H9 (cell line): ENCODE results near the gene TRIM61. TPM values are rescaled to one million over a fixed set of nuclear protein-coding genes. Genes with fewer than 3 reads are reported as not detected.

Experiments used
- DNase-seq: peaks from one replicate; pipeline ENCODE4 v3.0.0-alpha.2; 2017
- H2AFZ ChIP-seq: one replicate; pipeline ENCODE4 v1.6.1; 2013; ENCODE audit warnings: mild to moderate bottlenecking, low read length, control low read depth, moderate library complexity
- H2AK5ac ChIP-seq: 2 replicates; pipeline ENCODE4 v1.6.1; 2013; ENCODE audit warnings: low read length, control low read depth, mixed read lengths; ENCODE audit not compliant: insufficient read length
- H2BK120ac ChIP-seq: one replicate; pipeline ENCODE4 v1.6.1; 2013; ENCODE audit warnings: low read depth, mild to moderate bottlenecking, low read length, control low read depth, inconsistent platforms; ENCODE audit not compliant: poor library complexity, severe bottlenecking
- H2BK12ac ChIP-seq: 2 replicates; pipeline ENCODE4 v1.6.1; 2013; ENCODE audit warnings: low read length, control low read depth, mixed read lengths, low read depth; ENCODE audit not compliant: insufficient read length
- H2BK15ac ChIP-seq: 2 replicates; pipeline ENCODE4 v1.6.1; 2013; ENCODE audit warnings: low read depth, low read length, control low read depth
- H2BK20ac ChIP-seq: one replicate; pipeline ENCODE4 v1.6.1; 2013; ENCODE audit warnings: low read depth, mild to moderate bottlenecking, low read length, control low read depth, inconsistent platforms; ENCODE audit not compliant: poor library complexity, severe bottlenecking
- H2BK5ac ChIP-seq: 2 replicates; pipeline ENCODE4 v1.6.1; 2013; ENCODE audit warnings: low read length, control low read depth, mixed read lengths; ENCODE audit not compliant: insufficient read length
- H3K14ac ChIP-seq: 2 replicates; pipeline ENCODE4 v1.6.1; 2013; ENCODE audit warnings: low read length, control low read depth; ENCODE audit not compliant: insufficient read depth
- H3K18ac ChIP-seq: 2 replicates; pipeline ENCODE4 v1.6.1; 2013; ENCODE audit warnings: low read depth, mild to moderate bottlenecking, mixed read lengths, low read length, control low read depth; ENCODE audit not compliant: insufficient read length
- H3K23ac ChIP-seq: 2 replicates; pipeline ENCODE4 v1.6.1; 2013; ENCODE audit warnings: low read length, control low read depth, mixed read lengths, low read depth; ENCODE audit not compliant: insufficient read length
- H3K23me2 ChIP-seq: 2 replicates; pipeline ENCODE4 v1.6.1; 2013; ENCODE audit warnings: low read depth, mild to moderate bottlenecking, mixed read lengths, low read length, control low read depth; ENCODE audit not compliant: insufficient read length, poor library complexity, severe bottlenecking
- H3K27ac ChIP-seq: 2 replicates; pipeline ENCODE4 v1.5.1; 2013; ENCODE audit warnings: low read length, control low read depth, mixed read lengths, low read depth; ENCODE audit not compliant: insufficient read length
- H3K27me3 ChIP-seq: 2 replicates; pipeline ENCODE4 v1.6.1; 2013; ENCODE audit warnings: low read length, control low read depth, inconsistent platforms; ENCODE audit not compliant: insufficient read depth
- H3K4ac ChIP-seq: 2 replicates; pipeline ENCODE4 v1.6.1; 2013; ENCODE audit warnings: low read depth, mild to moderate bottlenecking, control low read depth, inconsistent platforms, low read length, moderate library complexity
- H3K4me1 ChIP-seq: 2 replicates; pipeline ENCODE4 v1.6.1; 2013; ENCODE audit warnings: low read length, control low read depth, inconsistent platforms; ENCODE audit not compliant: insufficient read depth
- H3K4me2 ChIP-seq: 2 replicates; pipeline ENCODE4 v1.6.1; 2013; ENCODE audit warnings: low read length, control low read depth, mixed read lengths; ENCODE audit not compliant: insufficient read length, insufficient read depth
- H3K56ac ChIP-seq: 2 replicates; pipeline ENCODE4 v1.6.1; 2013; ENCODE audit warnings: low read depth, mild to moderate bottlenecking, mixed read lengths, low read length, control low read depth; ENCODE audit not compliant: insufficient read length
- H3K79me1 ChIP-seq: 2 replicates; pipeline ENCODE4 v1.6.1; 2013; ENCODE audit warnings: low read depth, mild to moderate bottlenecking, moderate library complexity, low read length, control low read depth, inconsistent platforms; ENCODE audit not compliant: insufficient read depth, poor library complexity, severe bottlenecking
- H3K79me2 ChIP-seq: 2 replicates; pipeline ENCODE4 v1.6.1; 2013; ENCODE audit warnings: low read length, control low read depth, inconsistent platforms; ENCODE audit not compliant: insufficient read depth
- H3K9ac ChIP-seq: 2 replicates; pipeline ENCODE4 v1.6.1; 2013; ENCODE audit warnings: low read length, control low read depth, mixed read lengths; ENCODE audit not compliant: insufficient read length; ENCODE audit errors: extremely low read depth
- H3K9me3 ChIP-seq: one replicate; pipeline ENCODE4 v1.6.1; 2013; ENCODE audit warnings: low read depth, low read length, inconsistent platforms; ENCODE audit not compliant: control insufficient read depth
- H3T11ph ChIP-seq: one replicate; pipeline ENCODE4 v1.6.1; 2013; ENCODE audit warnings: mild to moderate bottlenecking, low read length, control low read depth, inconsistent platforms
- H4K20me1 ChIP-seq: one replicate; pipeline ENCODE4 v1.6.1; 2013; ENCODE audit not compliant: control insufficient read depth, insufficient read length, insufficient read depth
- H4K5ac ChIP-seq: 2 replicates; pipeline ENCODE4 v1.6.1; 2013; ENCODE audit warnings: low read depth, mild to moderate bottlenecking, mixed read lengths, low read length, control low read depth; ENCODE audit not compliant: insufficient read length
- H4K8ac ChIP-seq: replicated peaks from 2 replicates; pipeline ENCODE4 v1.6.1; 2013; ENCODE audit warnings: low read length, control low read depth, mixed read lengths, low read depth; ENCODE audit not compliant: insufficient read length
- H4K91ac ChIP-seq: 2 replicates; pipeline ENCODE4 v1.6.1; 2013; ENCODE audit warnings: low read depth, mild to moderate bottlenecking, moderate library complexity, mixed read lengths, low read length, control low read depth; ENCODE audit not compliant: insufficient read length
- H3K27ac Mint-ChIP-seq, 3 experiments: 2 replicates in 2 of 3; 3 replicates in 1 of 3; pipeline ENCODE4 v1.8.0; 2020 to 2021; ENCODE audit warnings: mixed read lengths in 3 of 3, mild to moderate bottlenecking in 1 of 3, moderate library complexity in 1 of 3
- H3K27me3 Mint-ChIP-seq: 2 replicates; pipeline ENCODE4 v1.8.0; 2021; ENCODE audit warnings: low read depth, mild to moderate bottlenecking, moderate library complexity, mixed read lengths
- H3K36me3 Mint-ChIP-seq, 3 experiments: 2 replicates in 2 of 3; 3 replicates in 1 of 3; pipeline ENCODE4 v1.8.0; 2020 to 2021; ENCODE audit warnings: low read depth in 3 of 3, mixed read lengths in 3 of 3; ENCODE audit not compliant: insufficient read depth in 1 of 3
- H3K4me1 Mint-ChIP-seq, 2 experiments: 2 replicates each; pipeline ENCODE4 v1.8.0; 2020; ENCODE audit warnings: mixed read lengths in 2 of 2
- H3K4me3 Mint-ChIP-seq, 2 experiments: 2 replicates in 1 of 2; 3 replicates in 1 of 2; pipeline ENCODE4 v1.8.0; 2020 to 2021; ENCODE audit warnings: mild to moderate bottlenecking in 2 of 2, mixed read lengths in 2 of 2, moderate library complexity in 1 of 2
- H3K9me3 Mint-ChIP-seq, 2 experiments: 2 replicates in 1 of 2; 3 replicates in 1 of 2; pipeline ENCODE4 v1.8.0; 2020; ENCODE audit warnings: mild to moderate bottlenecking in 2 of 2, mixed read lengths in 2 of 2, moderate library complexity in 1 of 2
- WGBS: extraction: QIAGEN DNeasy Blood & Tissue Kit; methylation state at CpG from one replicate; pipeline ENCODE4 v1.1.7; 2013; ENCODE audit warnings: missing lambda C conversion rate, low lambda C conversion rate, mixed read lengths; ENCODE audit not compliant: insufficient read length; ENCODE audit errors: extremely low coverage; 5-methylcytosine and 5-hydroxymethylcytosine counted together
- total RNA-seq: library from RNA; stranded (reverse); gene quantifications from 2 replicates; pipeline ENCODE4 v1.2.1, GENCODE V29; 2021
- TF ChIP-seq, protein P1 (sequence below): fragments of 200-600 bp; sonication (generic); conservative IDR thresholded peaks from 3 replicates; pipeline ENCODE4 v1.8.0; 2021; ENCODE audit warnings: antibody characterized with exemption, mild to moderate bottlenecking

Gene TRIM61
- total RNA-seq, 1 experiment from 2014 or later = 0.52 TPM

- Histone ChIP-seq H3K79me1 (no peaks in the 10 kb centered on the region), H3K56ac (no peak overlapping the region), H3K23me2 (peaks cover 4% of the 10 kb centered on the region), H3K27ac (no peak overlapping the region), H2BK120ac (no peak overlapping the region), H4K8ac (no peak overlapping the region), H3K18ac (no peak overlapping the region), H2BK15ac (no peak overlapping the region), H2BK20ac (no peak overlapping the region), H3T11ph (no peak overlapping the region), H3K9me3 (no peaks in the 10 kb centered on the region), H3K4me1 (no peaks in the 10 kb centered on the region), H4K5ac (no peak overlapping the region), H2BK5ac (no peak overlapping the region), H2AFZ (no peak overlapping the region), H4K20me1 (no peaks in the 10 kb centered on the region), H3K79me2 (no peaks in the 10 kb centered on the region), H2BK12ac (no peak overlapping the region), H3K4ac (no peak overlapping the region), H3K14ac (no peak overlapping the region), H3K4me2 (no peak overlapping the region), H3K23ac (no peak overlapping the region), H3K9ac (no peak overlapping the region), H4K91ac (no peak overlapping the region), H2AK5ac (no peak overlapping the region), H3K27me3 (no peaks in the 10 kb centered on the region)
- no peaks in the 10 kb centered on the region; the same call in 1 of the 2 replicates for H3K27me3 Mint-ChIP-seq
- no peaks in the 10 kb centered on the region for H3K9me3 Mint-ChIP-seq
- H3K4me1 Mint-ChIP-seq = peaks cover 35 to 36% of the 10 kb centered on the region in 2 experiments
- DNase-seq = peak; percentile 51
- TF ChIP-seq, protein P1, sequence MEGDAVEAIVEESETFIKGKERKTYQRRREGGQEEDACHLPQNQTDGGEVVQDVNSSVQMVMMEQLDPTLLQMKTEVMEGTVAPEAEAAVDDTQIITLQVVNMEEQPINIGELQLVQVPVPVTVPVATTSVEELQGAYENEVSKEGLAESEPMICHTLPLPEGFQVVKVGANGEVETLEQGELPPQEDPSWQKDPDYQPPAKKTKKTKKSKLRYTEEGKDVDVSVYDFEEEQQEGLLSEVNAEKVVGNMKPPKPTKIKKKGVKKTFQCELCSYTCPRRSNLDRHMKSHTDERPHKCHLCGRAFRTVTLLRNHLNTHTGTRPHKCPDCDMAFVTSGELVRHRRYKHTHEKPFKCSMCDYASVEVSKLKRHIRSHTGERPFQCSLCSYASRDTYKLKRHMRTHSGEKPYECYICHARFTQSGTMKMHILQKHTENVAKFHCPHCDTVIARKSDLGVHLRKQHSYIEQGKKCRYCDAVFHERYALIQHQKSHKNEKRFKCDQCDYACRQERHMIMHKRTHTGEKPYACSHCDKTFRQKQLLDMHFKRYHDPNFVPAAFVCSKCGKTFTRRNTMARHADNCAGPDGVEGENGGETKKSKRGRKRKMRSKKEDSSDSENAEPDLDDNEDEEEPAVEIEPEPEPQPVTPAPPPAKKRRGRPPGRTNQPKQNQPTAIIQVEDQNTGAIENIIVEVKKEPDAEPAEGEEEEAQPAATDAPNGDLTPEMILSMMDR = peak; percentile 72
- WGBS = no CpG with 5 or more reads among the region's 1 CpG
- H3K36me3 Mint-ChIP-seq = no peaks in the 10 kb centered on the region
- 0 out of 7 replicates have a peak overlapping the region, but pooled peaks of 1 of the 3 experiments have one; percentile 15 for H3K27ac Mint-ChIP-seq
- H3K4me3 Mint-ChIP-seq = no peak overlapping the region
These were observed 42.1 kb downstream of the TRIM61 start for GRCh38 chr4:164935363-164935762.
